HG03060 (cell line): ENCODE results near the gene TMEM135.
"Not testable (repeated sequence)": the region's sequence is repeated elsewhere in the genome, so short reads cannot be mapped to it uniquely, and the experiment has no call there.

Experiments used
- ATAC-seq: cut with Tn5 transposase; IDR thresholded peaks from one replicate; pipeline ENCODE4 v1.9.1; 2021; ENCODE audit warnings: low read depth, moderate number of reproducible peaks; ENCODE audit not compliant: unreplicated experiment

Gene TMEM135

DNA sequence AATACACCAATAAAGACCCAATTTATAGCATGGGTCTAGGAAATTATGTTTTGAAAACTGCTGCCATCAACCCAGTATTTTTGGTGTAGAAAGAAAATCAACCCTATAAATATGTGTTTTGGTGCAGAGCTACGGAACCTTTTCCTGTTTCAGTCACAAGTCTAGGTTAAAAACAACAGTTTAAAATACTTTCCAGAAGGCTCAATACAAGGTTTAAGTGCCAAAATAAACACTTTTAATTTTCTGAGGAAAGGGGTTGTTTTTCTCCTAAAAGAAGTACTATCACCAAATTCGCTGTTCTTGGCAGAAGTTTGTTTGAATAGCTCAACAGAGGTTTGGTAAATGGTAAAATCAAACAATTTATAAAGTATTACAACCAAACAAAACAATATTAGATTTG is 201.3 kb downstream of the TMEM135 start:
- no peak for ATAC-seq

DNA sequence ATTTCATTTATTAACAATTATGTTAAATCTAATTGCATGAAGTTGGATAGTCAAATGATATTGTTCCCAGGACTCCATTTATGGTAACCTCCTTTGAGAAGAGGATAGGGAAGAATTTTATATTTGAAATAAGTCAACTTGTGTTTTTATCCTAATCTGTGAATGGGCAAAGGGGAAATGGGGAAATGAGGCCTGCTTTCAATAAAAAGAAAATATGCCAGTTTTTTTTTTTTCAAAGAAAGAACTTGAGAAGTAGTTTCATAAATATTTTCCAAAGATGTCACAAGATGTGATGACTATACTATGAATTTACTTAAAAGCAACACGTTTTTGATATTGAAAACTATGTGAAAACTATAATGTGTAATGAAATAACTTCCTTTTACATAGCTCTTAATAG is 201.8 kb downstream of the TMEM135 start:
- no peak for ATAC-seq

DNA sequence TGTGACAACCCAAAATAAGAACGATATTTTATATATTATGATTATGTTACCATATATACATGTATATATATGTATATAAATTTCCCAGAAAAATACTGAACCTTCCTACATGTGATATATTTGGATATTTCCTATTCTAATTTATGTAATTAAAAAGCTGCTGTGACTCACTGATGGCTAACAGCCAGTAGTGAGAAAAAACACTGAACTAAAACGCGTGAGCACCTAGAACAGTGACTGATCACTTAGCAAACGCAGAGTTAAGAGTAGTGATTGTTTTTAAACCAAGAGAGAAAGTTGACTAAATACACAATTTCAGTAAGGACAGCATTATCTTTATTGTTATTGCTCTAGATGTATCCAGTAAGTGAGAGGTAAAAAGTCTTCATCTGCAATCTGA is 213.8 kb downstream of the TMEM135 start:
- no peak for ATAC-seq

DNA sequence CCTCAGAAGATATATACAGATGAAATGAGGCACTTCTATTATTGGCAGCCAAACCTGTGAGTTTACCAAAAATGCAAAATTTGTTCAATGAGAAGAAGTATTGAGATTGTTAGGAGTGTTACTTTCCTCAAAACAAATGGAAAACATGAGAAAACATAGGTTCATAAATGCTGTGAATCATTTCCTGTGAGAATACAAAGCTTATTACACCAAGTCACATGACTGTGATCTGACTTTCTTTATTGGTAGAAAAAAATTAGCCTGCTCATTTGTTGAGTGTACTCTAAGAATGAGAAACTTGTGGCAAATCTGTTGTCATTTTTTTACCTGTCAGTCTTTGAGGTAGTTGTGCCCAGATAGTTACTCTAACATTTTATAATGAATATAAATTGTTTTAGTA is 215.1 kb downstream of the TMEM135 start:
- no peak for ATAC-seq

DNA sequence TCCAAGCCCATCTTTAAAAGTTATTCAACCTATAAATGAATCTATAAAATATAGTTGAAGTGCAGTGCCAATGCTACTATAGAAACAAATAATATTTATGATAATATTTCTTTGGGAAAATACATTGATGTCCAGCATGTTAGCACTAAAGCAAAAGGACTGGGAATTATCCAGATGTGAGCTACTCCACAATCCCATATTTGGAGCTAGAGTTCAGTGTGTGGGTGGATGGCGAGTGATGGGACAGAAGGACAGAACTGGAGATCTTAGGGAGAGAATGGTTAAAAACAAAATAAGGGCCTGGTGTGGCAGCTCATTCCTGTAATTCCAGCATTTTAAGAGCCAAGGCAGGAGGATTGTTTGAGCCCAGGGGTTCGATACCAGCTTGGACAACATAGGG is 216.8 kb downstream of the TMEM135 start:
- no peak for ATAC-seq

DNA sequence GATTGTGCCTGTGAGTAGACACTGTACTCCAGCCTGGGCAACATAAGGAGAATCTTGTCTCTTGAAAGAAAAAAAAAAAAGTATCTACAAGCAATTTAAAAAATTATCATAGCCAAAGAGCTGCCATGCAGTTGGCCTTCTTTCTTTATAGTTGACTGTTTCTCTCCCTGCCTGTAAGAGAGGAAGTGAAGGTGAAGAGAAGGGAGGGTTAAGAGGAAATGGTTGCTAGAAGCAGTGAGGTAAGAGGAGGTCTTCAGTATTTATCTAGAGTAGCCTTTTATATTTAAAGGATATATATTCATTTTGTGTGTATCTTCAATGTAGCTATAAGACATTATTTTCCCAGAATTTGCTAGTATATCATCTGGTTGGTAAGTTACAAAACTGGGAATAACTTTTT is 217.9 kb downstream of the TMEM135 start:
- ATAC-seq = no peak

DNA sequence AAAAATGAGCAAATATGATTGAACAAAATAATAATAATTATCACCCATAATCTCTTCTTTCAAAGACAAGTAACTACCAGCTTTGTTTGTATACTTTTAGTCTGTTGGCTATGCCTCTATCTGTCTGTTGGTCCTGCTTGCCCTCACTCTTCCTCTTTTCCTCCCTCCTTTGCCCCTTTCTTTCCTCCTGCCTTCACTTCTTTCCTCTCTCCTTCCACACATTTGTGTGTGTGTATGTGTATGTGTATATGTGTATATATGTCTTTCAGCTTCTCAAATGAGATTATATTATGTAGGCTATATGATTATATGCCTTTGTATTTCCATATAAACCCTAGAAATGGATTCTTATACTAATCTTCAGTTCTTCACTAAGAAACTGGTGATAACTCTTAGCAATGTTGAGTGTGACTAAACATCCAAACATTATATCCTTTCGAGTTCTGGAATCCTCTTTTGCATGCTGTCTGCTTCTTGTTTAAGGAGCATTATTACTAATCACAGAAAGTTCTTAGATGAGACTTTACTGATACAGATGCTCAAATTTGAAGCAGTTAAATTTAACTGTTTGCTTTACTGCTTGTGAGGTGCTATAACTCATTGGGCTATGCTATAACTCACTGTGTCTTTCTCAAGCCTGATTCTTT is 219.1 kb downstream of the TMEM135 start:
- ATAC-seq = no peak

DNA sequence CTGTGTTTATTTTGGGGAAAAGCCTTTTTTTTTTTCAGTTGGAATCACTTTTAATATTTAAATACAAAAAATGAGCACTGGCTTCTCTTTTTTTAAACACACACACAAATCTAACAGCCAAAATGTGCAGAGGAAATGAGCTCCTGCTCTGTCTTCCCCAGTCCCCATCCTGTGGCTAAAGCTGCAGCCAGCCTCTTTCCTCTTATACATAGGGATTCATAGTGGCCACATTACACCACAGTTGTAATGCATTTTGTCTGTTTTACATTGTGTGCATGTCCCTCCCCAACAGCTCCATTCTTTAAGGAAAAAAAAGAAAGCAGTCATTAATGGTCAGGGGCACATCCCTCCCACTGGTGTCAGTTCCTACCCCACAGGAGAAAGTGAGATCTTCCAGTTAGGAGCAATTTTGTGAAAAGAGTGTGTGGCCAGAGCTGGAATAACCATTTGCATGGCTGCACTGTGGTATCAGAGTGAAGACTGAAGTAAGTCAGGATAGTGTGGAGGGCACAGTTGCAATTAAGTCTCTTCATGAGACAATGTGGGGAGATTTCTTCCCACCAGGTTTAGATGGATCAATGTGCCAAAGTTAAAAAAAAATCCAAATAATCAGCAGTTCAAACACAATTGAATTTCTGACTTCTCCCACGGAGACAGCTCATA is 220.6 kb downstream of the TMEM135 start:
- no peak for ATAC-seq

DNA sequence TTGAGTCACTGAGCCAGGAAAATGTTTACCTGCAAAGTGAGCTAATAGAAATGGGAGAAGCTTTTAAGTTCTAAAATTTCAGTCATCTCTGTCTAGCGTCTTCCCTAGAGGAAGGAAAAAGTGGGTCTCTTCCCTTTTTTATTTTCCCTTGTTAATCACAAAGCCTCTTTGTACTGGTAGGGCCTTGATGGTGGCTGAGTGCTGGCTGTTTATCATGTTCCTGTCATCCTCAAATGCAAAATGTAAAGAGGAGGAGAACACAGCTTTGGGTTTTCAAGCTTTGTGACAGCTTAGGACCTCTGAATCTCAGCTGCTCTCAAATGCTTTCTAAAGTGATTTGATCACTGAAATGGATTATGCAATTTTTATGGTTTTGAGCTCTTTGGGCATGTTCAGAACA is 222.0 kb downstream of the TMEM135 start:
- ATAC-seq = no peak

DNA sequence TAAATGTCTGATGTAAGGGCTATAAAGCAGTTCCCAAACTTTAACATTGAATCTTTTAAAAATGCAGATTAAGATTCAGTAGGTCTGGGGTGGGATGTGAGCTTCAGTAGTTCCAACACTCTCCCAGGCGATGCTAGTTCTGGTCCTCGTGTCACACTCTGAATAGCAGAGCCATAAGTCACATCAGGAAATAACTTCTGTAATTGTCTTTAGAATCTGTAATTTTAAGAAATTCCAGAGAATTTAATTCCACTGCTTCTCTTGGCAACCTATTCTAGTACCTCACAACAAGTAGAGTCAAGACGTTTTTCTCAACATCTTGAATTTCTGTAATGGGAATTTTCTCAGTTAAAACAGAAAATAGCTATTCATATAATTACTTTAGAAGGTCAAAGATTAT is 223.1 kb downstream of the TMEM135 start:
- no peak for ATAC-seq

DNA sequence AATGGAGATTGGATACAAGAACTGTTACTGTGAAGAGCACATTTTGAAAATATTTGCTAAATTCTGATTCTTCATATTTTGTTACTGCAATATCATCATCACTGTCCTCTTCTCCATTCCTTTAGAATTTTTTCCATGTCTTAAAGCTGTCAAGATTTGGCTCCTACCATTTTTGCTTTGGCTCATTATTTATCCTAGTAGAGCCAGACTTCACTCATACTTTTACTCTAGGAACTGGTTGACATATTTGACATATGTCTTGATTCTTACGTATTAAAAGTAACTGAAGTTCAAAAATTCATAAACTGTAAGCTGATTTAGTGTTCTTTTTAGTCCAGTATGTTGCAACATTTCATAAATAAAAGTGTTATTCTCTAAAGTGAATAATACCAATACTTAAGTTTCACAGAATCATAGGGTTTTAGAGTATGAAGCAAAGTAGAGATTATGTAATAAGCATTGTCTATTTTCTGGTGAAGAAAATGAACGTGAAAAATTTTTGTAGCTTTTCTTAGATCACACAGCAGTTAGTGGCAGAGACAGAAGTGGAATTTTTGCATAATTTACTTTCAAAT is 225.6 kb downstream of the TMEM135 start:
- no peak for ATAC-seq

DNA sequence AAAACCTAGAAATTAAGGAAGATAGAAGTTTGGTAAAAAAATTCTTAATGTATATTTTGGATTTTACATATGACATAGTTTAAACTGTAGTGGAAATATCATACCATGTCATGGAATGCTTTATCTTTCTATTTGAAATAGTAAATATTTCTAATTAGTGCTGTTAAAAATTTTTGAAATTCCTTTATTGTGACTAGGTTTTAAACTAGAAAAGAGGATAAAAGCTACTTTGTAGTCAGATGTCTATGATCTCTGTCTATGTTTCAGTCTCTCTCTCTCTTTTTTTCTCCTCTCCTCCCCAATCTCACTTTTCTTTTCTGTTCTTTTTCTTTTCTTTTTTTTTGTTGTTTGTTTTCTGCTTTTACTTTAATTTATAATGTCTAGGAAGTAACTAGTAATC is 226.2 kb downstream of the TMEM135 start:
- ATAC-seq = no peak

DNA sequence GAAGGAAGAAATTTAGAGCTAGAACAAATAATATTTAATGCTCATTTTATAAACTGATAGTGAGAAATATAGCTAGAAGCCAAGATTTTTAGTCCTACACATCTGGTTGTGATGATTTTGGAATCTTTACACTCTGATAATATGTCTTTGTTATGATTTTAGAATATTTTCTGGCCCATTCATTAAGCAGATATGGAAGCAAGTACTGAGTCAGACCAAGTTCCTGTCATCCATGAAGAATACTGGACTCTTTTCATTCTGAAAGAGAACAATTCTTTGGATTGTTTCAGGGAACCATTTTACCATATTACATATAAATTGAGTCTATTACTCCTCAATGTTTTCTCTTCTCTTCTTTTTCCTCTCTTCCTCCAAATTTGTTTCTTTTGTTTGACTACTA is 227.4 kb downstream of the TMEM135 start:
- ATAC-seq = no peak

DNA sequence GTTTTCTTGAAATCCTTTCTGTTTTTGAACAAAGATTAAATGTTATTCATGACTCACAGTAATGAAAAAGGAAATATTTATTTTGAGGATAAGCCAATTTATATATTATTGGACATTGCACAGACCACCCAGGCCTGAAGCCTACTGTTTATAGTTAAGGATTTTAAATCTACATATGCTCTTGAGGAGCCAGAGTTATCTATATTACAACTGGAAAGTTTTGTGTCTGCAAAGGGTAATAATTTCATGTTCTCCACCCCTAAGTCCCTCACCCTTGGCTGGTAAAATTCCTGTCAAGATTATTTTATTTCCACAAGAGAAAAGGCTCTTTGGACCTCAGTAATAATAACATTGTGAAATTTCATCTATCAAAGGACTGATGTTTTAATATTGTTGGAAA is 228.2 kb downstream of the TMEM135 start:
- no peak for ATAC-seq

DNA sequence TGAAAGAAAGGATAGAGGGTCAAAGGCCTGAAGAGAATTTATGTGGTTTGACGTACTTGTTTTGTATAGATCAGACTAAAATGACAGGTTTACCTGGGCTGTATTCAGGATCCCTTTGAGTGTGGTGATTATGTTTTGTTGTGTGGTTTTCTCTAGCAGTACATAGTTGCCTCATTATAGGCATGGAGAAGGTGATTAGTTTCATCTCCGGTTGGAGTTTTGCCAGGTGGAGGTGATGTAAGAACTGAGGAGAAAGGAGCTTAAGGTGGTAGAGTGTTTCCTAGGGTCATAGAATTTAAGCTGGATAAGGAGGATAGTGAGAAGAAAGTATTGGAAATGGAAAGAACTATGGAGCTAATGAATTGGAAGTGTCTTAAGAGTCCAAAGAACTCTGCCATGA is 229.0 kb downstream of the TMEM135 start:
- no peak for ATAC-seq

DNA sequence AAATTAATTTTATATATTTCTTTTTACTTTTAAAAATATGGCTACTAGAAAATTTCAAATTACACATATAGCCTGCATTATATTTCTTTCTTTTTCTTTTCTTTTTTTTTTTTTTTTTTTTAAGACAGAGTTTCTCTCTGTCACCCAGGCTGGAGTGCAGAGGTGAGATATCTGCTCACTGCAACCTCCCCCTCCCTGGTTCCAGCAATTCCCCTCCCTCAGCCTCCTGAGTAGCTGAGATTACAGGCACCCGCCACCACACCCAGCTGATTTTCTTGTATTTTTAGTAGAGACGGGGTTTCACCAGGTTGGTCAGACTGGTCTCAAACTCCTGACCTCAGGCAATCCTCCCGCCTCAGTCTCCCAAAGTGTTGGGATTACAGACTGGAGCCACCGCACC is 234.2 kb downstream of the TMEM135 start:
- not testable (repeated sequence) for ATAC-seq

DNA sequence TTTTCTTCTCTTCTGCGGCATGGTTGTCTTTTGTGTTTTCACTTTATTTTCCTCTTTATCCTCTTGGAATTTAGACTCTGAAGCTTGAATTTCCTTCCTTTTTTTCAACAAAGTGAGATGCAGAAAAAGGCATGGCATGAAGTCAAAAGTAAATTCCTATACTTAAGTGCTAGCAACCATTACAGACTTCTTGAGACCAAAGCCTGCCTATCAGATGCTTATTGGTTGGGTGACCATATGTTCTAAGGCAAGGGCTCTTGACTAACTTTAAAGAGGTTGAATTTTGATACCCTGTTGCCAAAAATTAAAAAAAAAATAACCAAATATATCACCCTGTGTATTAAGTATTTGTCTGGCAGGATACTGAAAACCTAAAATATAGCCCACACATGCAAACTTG is 237.4 kb downstream of the TMEM135 start:
- ATAC-seq = no peak

DNA sequence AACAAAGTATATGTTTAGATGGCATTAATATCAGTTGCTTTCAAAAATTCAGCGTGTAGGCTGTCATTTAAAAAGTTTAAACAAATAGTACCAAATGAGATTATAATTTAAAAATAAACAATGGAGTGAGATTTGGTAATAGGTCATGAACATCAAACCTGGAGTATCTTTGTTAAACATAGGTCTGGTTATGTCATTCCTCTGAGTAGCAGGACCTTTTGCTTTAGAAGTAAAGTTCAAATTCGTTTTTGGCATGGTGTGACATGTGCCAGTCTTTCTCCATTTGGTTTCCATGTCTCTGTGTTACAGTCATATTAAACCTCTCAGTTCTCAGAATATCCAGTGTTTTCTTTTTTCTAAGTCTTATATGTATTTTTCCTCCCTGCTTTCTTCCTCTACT is 242.4 kb downstream of the TMEM135 start:
- ATAC-seq = no peak

DNA sequence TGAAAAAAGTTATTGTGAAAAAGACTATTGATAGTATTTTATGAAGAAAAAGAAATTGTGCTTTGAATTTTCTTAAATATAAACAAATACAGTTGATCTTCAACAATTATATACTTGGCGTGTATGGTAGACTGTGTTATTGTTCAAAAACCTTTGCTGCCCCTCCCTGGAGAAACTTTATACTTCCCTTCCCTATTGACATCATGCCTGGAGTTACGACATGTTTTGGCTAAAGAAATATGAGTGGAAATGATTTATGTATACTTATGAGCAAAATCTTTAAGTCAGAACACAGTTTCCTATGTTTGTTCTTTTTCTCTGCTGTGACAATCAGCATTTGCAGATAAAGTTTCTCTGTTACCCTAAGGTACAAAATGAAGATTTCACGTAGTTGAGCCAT is 243.8 kb downstream of the TMEM135 start:
- no peak for ATAC-seq

DNA sequence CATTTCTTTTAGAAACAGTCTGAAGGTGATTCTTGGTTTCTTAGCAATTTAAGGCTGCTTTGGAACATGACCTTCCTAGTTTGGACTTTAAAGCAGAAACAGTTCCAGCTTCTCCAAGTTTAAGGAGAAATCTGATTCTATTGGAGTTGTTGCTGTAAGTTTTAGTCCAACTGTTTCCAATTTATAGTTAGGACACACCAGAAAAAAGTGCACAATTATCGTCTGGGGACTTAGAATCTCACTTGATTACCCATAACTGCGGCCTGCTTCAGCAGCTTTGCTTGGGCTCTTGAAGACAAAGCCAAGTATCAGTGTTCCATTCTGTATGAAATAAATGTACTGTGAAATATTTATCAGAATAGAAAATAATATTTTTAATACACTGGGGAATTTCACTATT is 246.6 kb downstream of the TMEM135 start:
- no peak for ATAC-seq

DNA sequence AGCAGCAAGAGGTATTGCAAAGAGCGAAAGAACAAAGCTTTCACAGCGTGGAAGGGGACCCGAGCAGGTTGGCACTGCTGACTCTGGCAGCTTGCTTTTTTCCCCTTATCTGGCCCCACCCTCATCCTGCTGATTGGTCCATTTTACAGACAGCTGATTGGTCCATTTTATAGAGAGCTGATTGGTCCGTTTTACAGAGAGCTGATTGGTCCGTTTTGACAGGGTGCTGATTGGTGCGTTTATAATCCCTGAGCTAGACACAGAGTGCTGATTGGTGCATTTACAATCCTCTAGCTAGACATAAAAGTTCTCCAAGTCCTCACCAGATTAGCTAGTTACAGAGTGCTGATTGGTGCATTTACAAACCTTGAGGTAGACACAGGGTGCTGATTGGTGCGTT is 247.9 kb downstream of the TMEM135 start:
- not testable (repeated sequence) for ATAC-seq

DNA sequence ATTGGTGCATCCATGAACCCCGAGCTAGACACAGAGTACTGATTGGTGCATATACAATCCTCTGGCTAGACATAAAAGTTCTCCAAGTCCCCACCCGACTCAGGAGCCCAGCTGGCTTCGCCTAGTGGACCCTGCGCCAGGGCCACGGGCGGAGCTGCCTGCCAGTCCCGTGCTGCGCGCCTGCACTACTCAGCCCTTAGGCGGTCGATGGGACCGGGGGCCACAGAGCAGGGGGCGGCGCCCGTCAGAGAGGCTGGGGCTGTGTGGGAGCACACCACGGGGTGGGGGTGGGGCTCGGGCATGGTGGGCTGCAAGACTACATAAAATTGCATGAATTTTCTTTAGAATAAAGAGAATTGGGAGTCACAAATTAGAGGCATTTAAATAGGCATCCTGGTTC is 248.6 kb downstream of the TMEM135 start:
- ATAC-seq = no peak
